HFFc6 (cell line): ENCODE results near the gene SLC35F1. TPM values are rescaled to one million over a fixed set of nuclear protein-coding genes. Genes with fewer than 3 reads are reported as not detected.

Experiments
- DNase-seq: peaks from one replicate; pipeline ENCODE4 v3.0.0-alpha.2; 2018
- H3K27ac Mint-ChIP-seq: 2 replicates; pipeline ENCODE4 v1.8.0; 2020; ENCODE audit warnings: mild to moderate bottlenecking, mixed read lengths
- H3K27me3 Mint-ChIP-seq: 2 replicates; pipeline ENCODE4 v1.8.0; 2021; ENCODE audit warnings: mild to moderate bottlenecking, moderate library complexity, mixed read lengths; ENCODE audit not compliant: insufficient read depth
- H3K36me3 Mint-ChIP-seq: 2 replicates; pipeline ENCODE4 v1.8.0; 2021; ENCODE audit warnings: low read depth, mixed read lengths
- H3K4me1 Mint-ChIP-seq: 2 replicates; pipeline ENCODE4 v1.8.0; 2020; ENCODE audit warnings: low read depth, mixed read lengths
- H3K4me3 Mint-ChIP-seq: 2 replicates; pipeline ENCODE4 v1.8.0; 2020; ENCODE audit warnings: mild to moderate bottlenecking, moderate library complexity, mixed read lengths
- H3K9me3 Mint-ChIP-seq: 2 replicates; pipeline ENCODE4 v1.8.0; 2020; ENCODE audit warnings: mild to moderate bottlenecking, mixed read lengths
- total RNA-seq, 6 experiments: library from RNA; stranded (reverse); fragmentation: NEBNext Ultra II Directional; extraction: Animal tissue kit (Norgen Biotek cat#: 25700); gene quantifications; 2 replicates in 1 of 6; 3 replicates in 5 of 6; pipeline ENCODE4 v1.2.3, GENCODE V29; 2021
- TF ChIP-seq, protein P1 (sequence below): fragments of 200-600 bp; sonication (generic); IDR thresholded peaks from 2 replicates; pipeline ENCODE4 v1.5.0; 2021; ENCODE audit warnings: antibody characterized with exemption, mild to moderate bottlenecking

Gene SLC35F1
- total RNA-seq, 6 experiments from 2014 or later: not detected

DNA sequence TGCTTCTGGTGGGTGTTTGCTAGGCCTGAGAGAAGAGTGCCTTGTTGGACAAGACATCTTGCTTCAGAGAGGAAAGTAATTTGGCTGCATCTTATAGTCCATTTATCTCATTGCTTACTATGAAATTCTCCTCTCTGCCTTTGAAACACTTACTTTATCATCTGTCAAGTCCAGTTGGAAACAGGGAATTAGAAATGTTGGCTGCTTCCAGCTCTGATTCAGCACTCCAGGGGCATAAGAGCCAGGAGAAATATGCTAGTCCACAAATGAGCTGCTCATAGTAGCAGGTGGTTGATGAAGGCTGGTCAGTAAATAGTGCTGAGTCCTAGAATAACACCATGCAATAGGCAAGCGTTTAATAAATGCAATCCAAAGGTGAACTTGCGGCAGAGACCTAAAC, 227.1 kb downstream of the SLC35F1 start:
- H3K4me1 Mint-ChIP-seq: no peaks in the 10 kb centered on the region
- no peaks in the 10 kb centered on the region for H3K36me3 Mint-ChIP-seq
- TF ChIP-seq, protein P1, sequence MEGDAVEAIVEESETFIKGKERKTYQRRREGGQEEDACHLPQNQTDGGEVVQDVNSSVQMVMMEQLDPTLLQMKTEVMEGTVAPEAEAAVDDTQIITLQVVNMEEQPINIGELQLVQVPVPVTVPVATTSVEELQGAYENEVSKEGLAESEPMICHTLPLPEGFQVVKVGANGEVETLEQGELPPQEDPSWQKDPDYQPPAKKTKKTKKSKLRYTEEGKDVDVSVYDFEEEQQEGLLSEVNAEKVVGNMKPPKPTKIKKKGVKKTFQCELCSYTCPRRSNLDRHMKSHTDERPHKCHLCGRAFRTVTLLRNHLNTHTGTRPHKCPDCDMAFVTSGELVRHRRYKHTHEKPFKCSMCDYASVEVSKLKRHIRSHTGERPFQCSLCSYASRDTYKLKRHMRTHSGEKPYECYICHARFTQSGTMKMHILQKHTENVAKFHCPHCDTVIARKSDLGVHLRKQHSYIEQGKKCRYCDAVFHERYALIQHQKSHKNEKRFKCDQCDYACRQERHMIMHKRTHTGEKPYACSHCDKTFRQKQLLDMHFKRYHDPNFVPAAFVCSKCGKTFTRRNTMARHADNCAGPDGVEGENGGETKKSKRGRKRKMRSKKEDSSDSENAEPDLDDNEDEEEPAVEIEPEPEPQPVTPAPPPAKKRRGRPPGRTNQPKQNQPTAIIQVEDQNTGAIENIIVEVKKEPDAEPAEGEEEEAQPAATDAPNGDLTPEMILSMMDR: no peak
- no peak overlapping the region for H3K4me3 Mint-ChIP-seq
- H3K27ac Mint-ChIP-seq: no peak overlapping the region
- H3K27me3 Mint-ChIP-seq: no peaks in the 10 kb centered on the region
- no peak for DNase-seq
- peaks cover 50% of the 10 kb centered on the region for H3K9me3 Mint-ChIP-seq

DNA sequence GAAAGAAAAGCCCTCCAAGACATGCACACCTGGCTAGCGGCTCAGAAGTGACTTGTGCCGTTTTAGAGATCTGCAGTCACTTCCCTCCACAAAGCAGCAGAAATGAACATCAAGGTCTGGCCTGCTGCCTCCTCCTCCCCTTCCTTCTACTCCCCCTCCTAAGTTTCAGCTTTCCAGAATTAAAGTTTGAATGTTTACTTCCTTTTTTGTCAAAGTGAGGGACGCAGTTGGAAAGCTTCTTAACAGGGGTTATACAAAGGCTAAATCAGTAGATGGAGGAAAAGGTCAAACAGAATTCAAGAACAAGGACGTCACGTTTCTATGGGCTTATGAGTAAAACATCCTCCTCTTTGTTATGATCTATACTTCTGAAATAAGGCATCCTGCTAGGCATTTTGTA, 227.7 kb downstream of the SLC35F1 start:
- TF ChIP-seq, protein P1: no peak
- no peaks in the 10 kb centered on the region for H3K27me3 Mint-ChIP-seq
- H3K36me3 Mint-ChIP-seq: no peaks in the 10 kb centered on the region
- no peaks in the 10 kb centered on the region for H3K4me1 Mint-ChIP-seq
- peaks cover 51% of the 10 kb centered on the region for H3K9me3 Mint-ChIP-seq
- no peak overlapping the region for H3K4me3 Mint-ChIP-seq
- no peak overlapping the region for H3K27ac Mint-ChIP-seq
- no peak for DNase-seq

DNA sequence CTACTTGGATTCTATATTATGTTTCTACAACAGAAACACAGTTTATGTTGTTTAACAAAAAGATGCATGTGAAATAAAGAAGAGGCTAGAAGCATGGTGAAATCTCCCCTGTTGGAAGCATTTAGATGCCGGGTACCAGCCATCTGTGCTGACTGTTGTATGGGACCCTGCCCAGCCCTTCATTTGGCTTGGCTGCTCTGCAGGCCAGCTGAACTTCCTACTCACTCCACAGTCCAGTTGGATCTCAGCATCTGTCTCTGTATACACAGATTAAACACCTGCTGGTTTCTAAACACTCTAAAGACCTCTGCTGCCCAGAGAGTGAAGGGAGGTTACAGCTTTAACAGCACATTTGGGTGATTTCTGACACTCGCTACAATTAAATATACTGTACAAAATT, 228.3 kb downstream of the SLC35F1 start:
- H3K4me3 Mint-ChIP-seq: no peak overlapping the region
- TF ChIP-seq, protein P1: no peak
- no peak overlapping the region for H3K27ac Mint-ChIP-seq
- H3K36me3 Mint-ChIP-seq: no peaks in the 10 kb centered on the region
- no peaks in the 10 kb centered on the region for H3K27me3 Mint-ChIP-seq
- DNase-seq: no peak
- H3K9me3 Mint-ChIP-seq: peaks cover 55% of the 10 kb centered on the region
- H3K4me1 Mint-ChIP-seq: no peaks in the 10 kb centered on the region

DNA sequence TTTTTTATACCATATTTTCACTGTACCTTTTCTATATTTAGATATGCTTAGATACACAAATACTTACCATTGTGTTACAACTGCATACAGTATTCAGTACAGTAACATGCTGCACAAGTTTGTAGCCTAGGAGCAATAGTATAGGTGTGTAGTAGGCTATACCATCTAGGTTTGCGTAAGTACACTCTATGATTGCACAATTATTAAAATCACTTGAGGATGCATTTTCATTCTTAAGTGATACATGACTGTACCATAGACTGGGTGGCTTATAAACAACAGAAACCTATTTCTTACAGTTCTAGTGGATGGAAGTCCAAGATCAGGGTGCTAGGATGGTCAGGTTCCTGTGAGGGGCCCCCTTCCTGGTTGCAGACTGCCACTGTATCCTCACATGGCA, 234.1 kb downstream of the SLC35F1 start:
- Mint-ChIP-seq H3K9me3 (peaks cover 35% of the 10 kb centered on the region), H3K4me3 (no peak overlapping the region), H3K27me3 (no peaks in the 10 kb centered on the region), H3K27ac (no peak overlapping the region), H3K4me1 (no peaks in the 10 kb centered on the region), H3K36me3 (no peaks in the 10 kb centered on the region)
- no peak for DNase-seq
- TF ChIP-seq, protein P1: no peak

DNA sequence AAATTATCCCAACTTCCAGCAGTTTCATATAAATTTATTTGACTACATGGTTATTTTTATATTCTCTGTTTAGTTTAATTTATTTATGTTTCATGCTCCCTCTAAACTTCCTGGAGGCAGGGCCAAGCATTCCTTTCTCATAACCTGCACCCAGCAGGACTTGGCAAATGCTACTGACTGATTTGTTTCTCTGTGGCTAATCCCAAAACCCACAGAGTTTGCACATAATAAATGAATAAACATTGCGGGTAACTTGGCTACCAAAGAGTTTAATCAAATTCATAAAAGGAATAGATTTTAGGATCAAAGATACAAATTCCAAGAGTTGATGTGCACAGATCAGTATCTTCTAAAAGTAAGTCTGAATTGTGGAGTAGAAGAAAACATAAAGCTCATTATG, 239.5 kb downstream of the SLC35F1 start:
- Mint-ChIP-seq H3K9me3 (peaks cover 15% of the 10 kb centered on the region; the same call in 1 of the 2 replicates), H3K4me3 (no peak overlapping the region), H3K27me3 (no peaks in the 10 kb centered on the region), H3K36me3 (no peaks in the 10 kb centered on the region; the same call in 1 of the 2 replicates), H3K4me1 (no peaks in the 10 kb centered on the region), H3K27ac (no peak overlapping the region)
- TF ChIP-seq, protein P1: no peak
- no peak for DNase-seq

DNA sequence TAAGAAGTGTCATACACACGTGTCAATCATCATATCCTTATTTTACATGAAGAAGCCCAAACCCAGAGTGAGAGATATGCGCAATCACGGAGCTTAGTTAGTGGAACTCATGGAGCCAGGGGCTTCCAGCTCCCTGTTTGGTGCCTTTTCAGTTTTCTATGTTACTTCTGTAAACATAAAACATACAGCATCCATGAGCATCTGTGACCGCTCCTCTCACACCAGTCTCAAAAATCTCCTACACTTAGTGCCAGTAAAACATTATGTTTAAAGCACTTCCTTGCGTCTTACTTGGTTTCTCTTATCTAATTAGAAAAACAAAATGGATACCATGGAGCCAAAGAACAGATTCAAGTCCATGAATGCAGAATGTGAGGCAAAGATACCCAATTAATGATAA, 240.4 kb downstream of the SLC35F1 start:
- no peak overlapping the region for H3K4me3 Mint-ChIP-seq
- TF ChIP-seq, protein P1: no peak
- H3K4me1 Mint-ChIP-seq: no peaks in the 10 kb centered on the region
- H3K27ac Mint-ChIP-seq: no peak overlapping the region
- no peaks in the 10 kb centered on the region for H3K27me3 Mint-ChIP-seq
- H3K9me3 Mint-ChIP-seq: peaks cover 21% of the 10 kb centered on the region; the same call in 1 of the 2 replicates
- H3K36me3 Mint-ChIP-seq: no peaks in the 10 kb centered on the region; the same call in 1 of the 2 replicates
- no peak for DNase-seq
